Endothelial cell of umbilical vein (primary cell): ENCODE measurements around the gene DHDDS. TPM values are rescaled to one million over a fixed set of nuclear protein-coding genes. Genes with fewer than 3 reads are reported as not detected.
A peak's percentile ranks its signal among the peaks of the same experiment; 100 is the strongest.

Experiments
- BruUV-seq: library from RNA; stranded (reverse); fragments of 400-500 nt; replicated peaks from 2 replicates; lab custom pipeline; 2021; lab: Mats Ljungman, UMichigan
- CTCF ChIA-PET: fragments of 300-600, 350-600 bp; sonication (Branson Sonifier 250); formaldehyde crosslinking; loops from one replicate; lab custom pipeline; 2021; ENCODE audit warnings: antibody characterized with exemption, inconsistent platforms; lab: Charles Lee
- POLR2A ChIA-PET: fragments of 300-600, 350-600 bp; sonication (Branson Sonifier 250); formaldehyde crosslinking; loops from one replicate; lab custom pipeline; 2021; ENCODE audit warnings: antibody characterized with exemption, inconsistent platforms; lab: Charles Lee
- DNase-seq: peaks from one replicate; pipeline ENCODE4 v3.0.0-alpha.2; 2011; ENCODE audit warnings: low read depth, low spot score
- FAIRE-seq: peaks from 2 replicates; lab custom pipeline; 2011; peaks lifted over from hg19 to GRCh38; lab: Jason Lieb, UNC
- H2AFZ ChIP-seq: 2 replicates; pipeline ENCODE4 v1.6.0; 2012; ENCODE audit warnings: low read depth, low read length, control low read depth, inconsistent platforms
- H3K27ac ChIP-seq: 2 replicates; pipeline ENCODE4 v1.5.1; 2011; ENCODE audit warnings: low read depth, mild to moderate bottlenecking, control low read depth, low read length, moderate library complexity; ENCODE audit not compliant: insufficient read depth
- H3K27me3 ChIP-seq, 2 experiments: 2 replicates each; pipeline versions ENCODE4 v1.6.0 to v1.6.1; 2011; ENCODE audit warnings: low read length in 2 of 2, mixed read lengths in 1 of 2; ENCODE audit not compliant: control insufficient read depth in 2 of 2, insufficient read depth in 2 of 2
- H3K36me3 ChIP-seq, 2 experiments: 2 replicates in 1 of 2; 3 replicates in 1 of 2; pipeline ENCODE4 v1.5.1; 2011; ENCODE audit warnings: low read length in 2 of 2, mild to moderate bottlenecking in 1 of 2, moderate library complexity in 1 of 2; ENCODE audit not compliant: control insufficient read depth in 2 of 2, insufficient read depth in 2 of 2; ENCODE audit errors: extremely low read depth in 1 of 2
- H3K4me1 ChIP-seq: 3 replicates; pipeline ENCODE4 v1.5.1; 2011; ENCODE audit warnings: mild to moderate bottlenecking, low read length; ENCODE audit not compliant: control insufficient read depth, insufficient read depth; ENCODE audit errors: extremely low read depth
- H3K4me2 ChIP-seq: 2 replicates; pipeline ENCODE4 v1.6.1; 2011; ENCODE audit warnings: low read length, control low read depth, mixed read lengths; ENCODE audit not compliant: insufficient read depth
- H3K4me3 ChIP-seq, 3 experiments: fragments of 200-600 bp in 1 of 3; sonication (generic), shearing (Covaris generic) in 1 of 3; replicated peaks in 1 of 3; 2 replicates each; pipeline ENCODE4 v1.5.1; 2011 to 2016; ENCODE audit warnings: control low read depth in 3 of 3, low read length in 3 of 3, mild to moderate bottlenecking in 2 of 3, inconsistent platforms in 1 of 3, low read depth in 1 of 3, moderate library complexity in 1 of 3; ENCODE audit not compliant: insufficient read depth in 1 of 3
- H3K79me2 ChIP-seq: 2 replicates; pipeline ENCODE4 v1.6.0; 2012; ENCODE audit warnings: low read length, inconsistent platforms; ENCODE audit not compliant: control insufficient read depth, insufficient read depth
- H3K9ac ChIP-seq: replicated peaks from 2 replicates; pipeline ENCODE3; 2011; ENCODE audit warnings: low read length, control low read depth; ENCODE audit not compliant: insufficient read depth; ENCODE audit errors: extremely low read depth
- H3K9me1 ChIP-seq: replicated peaks from 3 replicates; pipeline ENCODE4 v1.6.0; 2011; ENCODE audit warnings: mild to moderate bottlenecking, low read length; ENCODE audit not compliant: control insufficient read depth, insufficient read depth; ENCODE audit errors: extremely low read depth
- H3K9me3 ChIP-seq: replicated peaks from 2 replicates; pipeline ENCODE4 v1.5.1; 2012; ENCODE audit warnings: low read length, inconsistent platforms; ENCODE audit not compliant: control insufficient read depth, insufficient read depth
- H4K20me1 ChIP-seq: replicated peaks from 2 replicates; pipeline ENCODE3; 2011; ENCODE audit warnings: mild to moderate bottlenecking, low read length; ENCODE audit not compliant: control insufficient read depth, insufficient read depth; ENCODE audit errors: extremely low read depth
- CTCF ChIP-seq, 2 donors: IDR thresholded peaks; 1 replicate in 1 of 2; 2 replicates in 1 of 2; pipeline ENCODE4 v1.5.1; 2011; ENCODE audit warnings: low read length in 2 of 2, mild to moderate bottlenecking in 2 of 2, moderate library complexity in 2 of 2, control low read depth in 1 of 2, inconsistent platforms in 1 of 2, low read depth in 1 of 2; ENCODE audit not compliant: insufficient read depth in 1 of 2; ENCODE audit errors: extremely low read depth in 1 of 2
- GATA2 ChIP-seq: IDR thresholded peaks from 2 replicates; pipeline ENCODE4 v1.7.0; 2011; ENCODE audit warnings: low read depth, mild to moderate bottlenecking, moderate library complexity, mixed read lengths, low read length; ENCODE audit not compliant: insufficient read length, insufficient read depth
- JUN ChIP-seq: IDR thresholded peaks from 2 replicates; pipeline ENCODE4 v1.6.1; 2011; ENCODE audit warnings: borderline replicate concordance, low read depth; ENCODE audit not compliant: insufficient read length, insufficient read depth
- MYC ChIP-seq: IDR thresholded peaks from one replicate; pipeline ENCODE4 v1.6.1; 2011; ENCODE audit warnings: mild to moderate bottlenecking, low read depth, low read length
- POLR2A ChIP-seq: IDR thresholded peaks from 2 replicates; pipeline ENCODE4 v1.6.1; 2012; ENCODE audit warnings: low read depth, mild to moderate bottlenecking, control low read depth, low read length
- dilution Hi-C: fragments of 300-500 bp; cut with MboI; formaldehyde crosslinking; loops from one replicate; pipeline ENCODE4 v1.15.0; 2019; ENCODE audit warnings: low sequenced_read_pairs; ENCODE audit not compliant: extremely low pct_ligation_motif_present
- intact Hi-C: fragments of 100-400 bp; cut with micrococcal nuclease; formaldehyde crosslinking; loops from one replicate; pipeline ENCODE4 v1.10.0; 2022
- polyA plus RNA-seq, 4 experiments: library from polyadenylated mRNA; depleted of rRNA in 3 of 4; stranded (reverse) in 3 of 4; unstranded in 1 of 4; fragments of >200 nt; gene quantifications; 2 replicates each; pipeline versions ENCODE4 v1.2.1 to v1.2.3, GENCODE V29; 2011 to 2012; ENCODE audit warnings: missing spikeins in 1 of 4
- total RNA-seq: library from RNA; stranded (reverse); gene quantifications from 2 replicates; pipeline ENCODE4 v1.2.3, GENCODE V29; 2021

DHDDS gene
- total and polyA plus RNA-seq, 2 donors (not counting 3 experiments of a cell fraction or from before 2014, with no cell fraction given): 51.3 to 70.7 TPM

- H3K9ac ChIP-seq: peak overlapping the region; percentile 86
- DNase-seq (no peak), FAIRE-seq (no peak)
- H3K27ac ChIP-seq: peak overlapping the region; percentile 54
- dilution Hi-C loops: no loop called here
- peak overlapping the region; percentile 98 for H3K4me2 ChIP-seq
- no peaks in the 10 kb centered on the region for H3K9me1 ChIP-seq
- intact Hi-C loops: loop anchor here (2.0 kb wide), 1 partner anchor 40 kb away; the partner anchor contains the start of gene HMGN2
- H4K20me1 ChIP-seq: no peaks in the 10 kb centered on the region
- H3K4me1 ChIP-seq: peaks cover 20% of the 10 kb centered on the region
- H3K4me3 ChIP-seq: peak overlapping the region; percentile 52 to 92 (median 75)
- TSS peak; percentile 48 for BruUV-seq
- POLR2A ChIA-PET: no interaction called here
- CTCF ChIA-PET: interaction anchor here (1.0 to 2.0 kb wide), 6 partner anchors 16 to 199 kb away, joined by 3 to 24 read pairs (median 4); partner anchors contain the start of gene CEP85
- H3K27me3 ChIP-seq: peaks cover 0 to 3% of the 10 kb centered on the region in 2 experiments
- H3K79me2 ChIP-seq: peaks cover 21% of the 10 kb centered on the region
- H2AFZ ChIP-seq: peak overlapping the region; percentile 80
- H3K9me3 ChIP-seq: no peaks in the 10 kb centered on the region
- no peak for TF ChIP-seq MYC
- TF ChIP-seq JUN: no peak
- TF ChIP-seq GATA2: no peak
- peaks cover under 1 to 7% of the 10 kb centered on the region in 2 experiments for H3K36me3 ChIP-seq
Measured at GRCh38 chr1:26432793-26433192, 672 bp downstream of the DHDDS start.

- no peak for DNase-seq
- H3K4me3 ChIP-seq: no peak overlapping the region
- dilution Hi-C loops: no loop called here
- H3K36me3 ChIP-seq: peaks cover 3 to 14% of the 10 kb centered on the region in 2 experiments
- H3K4me2 ChIP-seq: no peak overlapping the region
- CTCF ChIA-PET: interaction anchor here (1.2 to 1.4 kb wide), 2 partner anchors 17 to 36 kb away, joined by 3 to 4 read pairs; no protein-coding TSS in a partner anchor
- POLR2A ChIA-PET: interaction anchor here (0.6 kb wide), 1 partner anchor 72 kb away, joined by 3 read pairs; no protein-coding TSS in a partner anchor
- no peaks in the 10 kb centered on the region for H3K9me1 ChIP-seq
- no peak for FAIRE-seq
- no peaks in the 10 kb centered on the region for H4K20me1 ChIP-seq
- TF ChIP-seq MYC: no peak
- TF ChIP-seq CTCF (IDR thresholded peaks at IDR 0.05; ENCODE audit: extremely low read depth in 1 of 2, insufficient read depth in 1 of 2, low read depth in 1 of 2, low read length in 2 of 2): no peak
- no peak for TF ChIP-seq JUN
- no peak for TF ChIP-seq GATA2
- no peak for TF ChIP-seq POLR2A
- H3K9me3 ChIP-seq: no peaks in the 10 kb centered on the region
- peaks cover 20% of the 10 kb centered on the region for H3K4me1 ChIP-seq
- peaks cover 0 to 3% of the 10 kb centered on the region in 2 experiments for H3K27me3 ChIP-seq
- intact Hi-C loops: no loop called here
- H3K27ac ChIP-seq: no peak overlapping the region
- H3K79me2 ChIP-seq: peaks cover 21% of the 10 kb centered on the region
- no peak overlapping the region for H3K9ac ChIP-seq
- H2AFZ ChIP-seq: no peak overlapping the region
- BruUV-seq: no TSS peak
Measured at GRCh38 chr1:26434161-26434752, 2.1 kb downstream of the DHDDS start.
